HG03571 (cell line): ENCODE data around the gene KRT17.
"Not testable (repeated sequence)": the region's sequence is repeated elsewhere in the genome, so short reads cannot be mapped to it uniquely, and the experiment has no call there.

Source experiments
- ATAC-seq: cut with Tn5 transposase; IDR thresholded peaks from one replicate; pipeline ENCODE4 v1.9.1; 2021; ENCODE audit not compliant: unreplicated experiment

Gene KRT17

GRCh38 chr17:41635121-41636097 is 11.0 kb upstream of the KRT17 start:
- no peak for ATAC-seq

- ATAC-seq: no peak
These were observed 10.3 kb upstream of the KRT17 start for GRCh38 chr17:41634639-41635038.

- ATAC-seq: no peak
These were observed 9.3 kb upstream of the KRT17 start for GRCh38 chr17:41633556-41634199.

GRCh38 chr17:41632482-41633105 is 8.2 kb upstream of the KRT17 start:
- ATAC-seq: no peak

- ATAC-seq: no peak
These were observed 7.5 kb upstream of the KRT17 start for GRCh38 chr17:41631898-41632285.

GRCh38 chr17:41631025-41631897 is 6.9 kb upstream of the KRT17 start:
- no peak for ATAC-seq

GRCh38 chr17:41629826-41630670 is 5.7 kb upstream of the KRT17 start:
- ATAC-seq: no peak

- no peak for ATAC-seq
These were observed 4.9 kb upstream of the KRT17 start for GRCh38 chr17:41629316-41629715.

GRCh38 chr17:41628621-41629255 is 4.4 kb upstream of the KRT17 start:
- ATAC-seq: not testable (repeated sequence)

- ATAC-seq: not testable (repeated sequence)
These were observed 3.6 kb upstream of the KRT17 start for GRCh38 chr17:41628073-41628370.

GRCh38 chr17:41627316-41628072 is 3.1 kb upstream of the KRT17 start:
- ATAC-seq: no peak

GRCh38 chr17:41626914-41627295 is 2.5 kb upstream of the KRT17 start:
- not testable (repeated sequence) for ATAC-seq

- not testable (repeated sequence) for ATAC-seq
These were observed 1.9 kb upstream of the KRT17 start for GRCh38 chr17:41626028-41626913.

GRCh38 chr17:41625602-41626001 is 1.2 kb upstream of the KRT17 start:
- no peak for ATAC-seq

- ATAC-seq: not testable (repeated sequence)
These were observed 1.1 kb downstream of the KRT17 start for GRCh38 chr17:41623184-41623861.

- ATAC-seq: not testable (repeated sequence)
These were observed 1.8 kb downstream of the KRT17 start for GRCh38 chr17:41622340-41623183.
